Kidney glomerular epithelial cell (primary cell): Measurements from ENCODE around the gene TMEM200A.

Experiments
- DNase-seq: peaks from one replicate; lab custom pipeline; 2025; lab: John Stamatoyannopoulos, UW

Gene TMEM200A

GRCh38 chr6:130377915-130378314 is 12.1 kb downstream of the TMEM200A start:
- no peak for DNase-seq

- DNase-seq = no peak
Observed at GRCh38 chr6:130379223-130379622, 13.4 kb downstream of the TMEM200A start.

- no peak for DNase-seq
Observed at GRCh38 chr6:130381012-130381411, 15.2 kb downstream of the TMEM200A start.

- no peak for DNase-seq
Observed at GRCh38 chr6:130381459-130382380, 15.9 kb downstream of the TMEM200A start.

- no peak for DNase-seq
Observed at GRCh38 chr6:130382872-130383490, 17.2 kb downstream of the TMEM200A start.

- no peak for DNase-seq
Observed at GRCh38 chr6:130385064-130385695, 19.4 kb downstream of the TMEM200A start.

- DNase-seq = no peak
Observed at GRCh38 chr6:130389142-130389541, 23.3 kb downstream of the TMEM200A start.

GRCh38 chr6:130390890-130391289 is 25.1 kb downstream of the TMEM200A start:
- no peak for DNase-seq

GRCh38 chr6:130393306-130393705 is 27.5 kb downstream of the TMEM200A start:
- no peak for DNase-seq

GRCh38 chr6:130394246-130394645 is 28.4 kb downstream of the TMEM200A start:
- DNase-seq = no peak

- DNase-seq = no peak
Observed at GRCh38 chr6:130395164-130395563, 29.3 kb downstream of the TMEM200A start.

- DNase-seq = no peak
Observed at GRCh38 chr6:130396722-130397121, 30.9 kb downstream of the TMEM200A start.

- DNase-seq = no peak
Observed at GRCh38 chr6:130405549-130405948, 39.7 kb downstream of the TMEM200A start.

GRCh38 chr6:130407032-130407431 is 41.2 kb downstream of the TMEM200A start:
- no peak for DNase-seq

GRCh38 chr6:130409418-130410100 is 43.7 kb downstream of the TMEM200A start:
- no peak for DNase-seq

- no peak for DNase-seq
Observed at GRCh38 chr6:130411481-130411880, 45.7 kb downstream of the TMEM200A start.

- DNase-seq = no peak
Observed at GRCh38 chr6:130412556-130413290, 46.9 kb downstream of the TMEM200A start.

GRCh38 chr6:130417951-130418350 is 52.1 kb downstream of the TMEM200A start:
- DNase-seq = no peak

- peak; percentile 14 for DNase-seq
Observed at GRCh38 chr6:130420911-130421310, 55.1 kb downstream of the TMEM200A start.

- DNase-seq = peak; percentile 24
Observed at GRCh38 chr6:130421585-130421984, 55.8 kb downstream of the TMEM200A start.

- DNase-seq = no peak
Observed at GRCh38 chr6:130423044-130423443, 57.2 kb downstream of the TMEM200A start.

GRCh38 chr6:130424710-130425109 is 58.9 kb downstream of the TMEM200A start:
- DNase-seq = no peak
